Measurements from ENCODE around the gene PTCH1.

DNA sequence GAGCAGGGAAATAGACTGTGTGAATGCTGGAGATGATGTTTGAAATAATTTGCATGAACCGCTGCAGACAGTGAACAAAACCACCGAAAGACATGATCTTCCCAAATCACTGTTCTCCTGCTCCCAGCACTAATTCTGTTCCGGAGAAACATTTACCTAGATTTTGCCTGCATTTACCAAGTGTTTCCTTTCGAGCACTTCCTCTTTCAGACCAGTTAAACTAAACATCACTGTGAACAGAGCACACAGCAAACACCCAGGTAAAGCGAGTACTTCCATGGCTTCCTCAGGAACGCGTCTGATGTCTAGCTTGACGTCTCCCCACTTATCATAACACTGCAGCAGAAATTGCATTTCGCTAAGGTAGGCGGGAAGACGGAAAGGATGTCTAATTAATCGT, 45.1 kb upstream of the PTCH1 start:
- TF ChIP-seq, protein P1, sequence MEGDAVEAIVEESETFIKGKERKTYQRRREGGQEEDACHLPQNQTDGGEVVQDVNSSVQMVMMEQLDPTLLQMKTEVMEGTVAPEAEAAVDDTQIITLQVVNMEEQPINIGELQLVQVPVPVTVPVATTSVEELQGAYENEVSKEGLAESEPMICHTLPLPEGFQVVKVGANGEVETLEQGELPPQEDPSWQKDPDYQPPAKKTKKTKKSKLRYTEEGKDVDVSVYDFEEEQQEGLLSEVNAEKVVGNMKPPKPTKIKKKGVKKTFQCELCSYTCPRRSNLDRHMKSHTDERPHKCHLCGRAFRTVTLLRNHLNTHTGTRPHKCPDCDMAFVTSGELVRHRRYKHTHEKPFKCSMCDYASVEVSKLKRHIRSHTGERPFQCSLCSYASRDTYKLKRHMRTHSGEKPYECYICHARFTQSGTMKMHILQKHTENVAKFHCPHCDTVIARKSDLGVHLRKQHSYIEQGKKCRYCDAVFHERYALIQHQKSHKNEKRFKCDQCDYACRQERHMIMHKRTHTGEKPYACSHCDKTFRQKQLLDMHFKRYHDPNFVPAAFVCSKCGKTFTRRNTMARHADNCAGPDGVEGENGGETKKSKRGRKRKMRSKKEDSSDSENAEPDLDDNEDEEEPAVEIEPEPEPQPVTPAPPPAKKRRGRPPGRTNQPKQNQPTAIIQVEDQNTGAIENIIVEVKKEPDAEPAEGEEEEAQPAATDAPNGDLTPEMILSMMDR (IDR thresholded peaks at IDR 0.05): no peak
- TF ChIP-seq POLR2A (IDR thresholded peaks at IDR 0.05) (no peak), POLR2AphosphoS5 (IDR thresholded peaks at IDR 0.05) (no peak)
